HG02870 (cell line): ENCODE results near the gene MTX2.

ENCODE experiments used
- ATAC-seq: cut with Tn5 transposase; IDR thresholded peaks from one replicate; pipeline ENCODE4 v1.9.1; 2021; ENCODE audit warnings: mild to moderate bottlenecking, moderate library complexity; ENCODE audit not compliant: unreplicated experiment

MTX2 gene

GRCh38 chr2:176269319-176270099 is at the start of gene MTX2:
TSS of gene MTX2 (plus strand) at chr2:176269442. CDS start at chr2:176269630, 188 bp downstream.
- ATAC-seq, result peak; percentile 92

- ATAC-seq, result no peak
Observed at GRCh38 chr2:176227874-176228273, 41.4 kb upstream of the MTX2 start.

DNA sequence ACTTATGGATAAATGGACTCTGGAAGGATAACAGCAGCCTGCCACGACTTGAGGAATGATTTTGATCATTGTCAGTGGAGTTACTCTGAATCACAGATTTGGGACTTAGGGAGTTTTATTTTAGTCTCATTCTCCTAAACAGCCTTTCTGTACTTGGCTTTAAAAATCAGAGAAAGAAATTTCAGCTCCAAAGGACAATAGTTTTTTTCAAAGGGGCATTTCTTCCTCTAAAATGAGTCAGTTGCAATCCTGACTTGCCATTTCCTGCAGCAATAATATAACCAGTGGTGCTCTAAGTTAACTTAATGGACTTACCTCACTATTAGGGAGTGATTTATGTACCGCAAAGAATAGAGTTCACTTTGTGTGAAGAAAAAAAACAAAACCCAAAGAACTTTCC is 35.1 kb upstream of the MTX2 start:
- no peak for ATAC-seq

- ATAC-seq, result no peak
Observed at GRCh38 chr2:176234940-176235339, 34.3 kb upstream of the MTX2 start.

- no peak for ATAC-seq
Observed at GRCh38 chr2:176237456-176237855, 31.8 kb upstream of the MTX2 start.

- ATAC-seq, result no peak
Observed at GRCh38 chr2:176239031-176239430, 30.2 kb upstream of the MTX2 start.

DNA sequence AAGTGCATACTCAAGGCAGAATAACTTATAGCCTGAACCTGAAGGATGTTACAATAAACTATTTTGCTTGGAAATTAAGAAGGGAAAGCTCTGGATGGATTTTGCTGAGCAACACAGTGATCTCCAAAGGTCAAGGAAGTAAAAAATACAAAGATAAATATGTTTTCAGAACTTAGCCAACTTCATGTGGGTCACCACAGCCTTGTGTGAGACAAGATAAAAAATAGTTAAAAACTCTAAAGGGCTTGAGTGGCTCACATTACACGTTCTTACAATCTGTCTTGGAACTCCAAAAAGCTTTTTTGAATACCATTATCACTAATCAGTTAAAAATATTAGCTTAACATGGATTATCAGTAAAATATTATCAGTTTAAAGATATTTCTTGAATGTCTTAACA is 28.9 kb upstream of the MTX2 start:
- no peak for ATAC-seq

DNA sequence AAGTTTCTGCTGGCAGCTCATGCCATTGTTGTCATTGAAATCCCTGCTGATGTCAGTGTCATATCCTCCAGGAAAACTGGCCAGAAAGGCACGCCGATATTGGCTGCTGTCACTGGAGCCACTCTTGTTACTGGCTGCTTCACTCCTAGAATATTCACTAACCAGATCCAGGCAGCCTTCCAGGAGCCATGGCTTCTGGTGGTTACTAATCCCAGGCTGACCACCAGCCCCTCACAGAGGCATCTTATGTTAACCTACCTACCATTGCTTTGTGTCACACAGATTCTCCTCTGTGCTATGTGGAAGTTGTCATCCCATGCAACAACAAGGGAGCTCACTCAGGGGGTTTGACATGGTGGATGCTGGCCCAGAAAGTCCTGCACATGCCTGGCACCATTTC is 27.0 kb upstream of the MTX2 start:
- no peak for ATAC-seq

DNA sequence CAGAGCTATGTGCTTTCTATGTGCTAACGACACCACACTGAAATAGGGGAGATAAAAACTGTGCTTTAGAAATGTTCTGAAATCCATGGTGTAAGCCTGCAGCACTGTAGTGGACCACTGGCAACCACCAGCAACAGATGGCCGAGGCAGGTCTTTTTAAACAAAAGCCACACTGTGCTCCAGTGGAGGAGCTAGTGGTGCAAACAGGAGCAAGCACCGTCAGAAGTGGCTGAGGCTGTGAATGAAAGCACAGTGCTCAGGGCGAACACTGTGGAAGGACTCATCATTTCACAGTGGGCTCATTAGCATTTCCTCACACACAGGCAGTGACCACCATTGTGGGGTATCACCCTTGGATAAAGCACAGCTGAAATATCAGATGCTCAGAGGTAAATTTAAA is 22.9 kb upstream of the MTX2 start:
- no peak for ATAC-seq

GRCh38 chr2:176247859-176248258 is 21.4 kb upstream of the MTX2 start:
- ATAC-seq, result no peak

DNA sequence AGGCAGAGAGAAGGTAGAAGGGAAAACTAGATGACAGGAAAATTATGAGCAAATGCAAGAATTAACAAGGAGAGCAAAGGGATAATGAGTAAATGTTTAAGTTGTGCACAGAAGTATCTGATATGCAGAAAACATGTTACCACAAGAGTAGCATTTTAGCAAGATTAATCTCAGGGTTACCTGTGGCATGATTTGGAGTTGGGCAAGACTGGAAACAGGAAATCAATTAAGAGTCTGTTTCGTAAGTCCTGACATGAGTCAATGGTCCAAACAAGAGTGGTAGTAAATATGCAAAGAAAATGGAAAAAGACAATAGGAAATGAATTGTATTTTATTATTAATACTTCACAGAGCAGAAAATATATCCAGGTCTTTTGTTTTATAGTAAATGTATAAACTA is 17.3 kb upstream of the MTX2 start:
- ATAC-seq, result no peak

GRCh38 chr2:176260689-176261088 is 8.6 kb upstream of the MTX2 start:
- no peak for ATAC-seq

GRCh38 chr2:176261136-176261535 is 8.1 kb upstream of the MTX2 start:
- ATAC-seq, result no peak

DNA sequence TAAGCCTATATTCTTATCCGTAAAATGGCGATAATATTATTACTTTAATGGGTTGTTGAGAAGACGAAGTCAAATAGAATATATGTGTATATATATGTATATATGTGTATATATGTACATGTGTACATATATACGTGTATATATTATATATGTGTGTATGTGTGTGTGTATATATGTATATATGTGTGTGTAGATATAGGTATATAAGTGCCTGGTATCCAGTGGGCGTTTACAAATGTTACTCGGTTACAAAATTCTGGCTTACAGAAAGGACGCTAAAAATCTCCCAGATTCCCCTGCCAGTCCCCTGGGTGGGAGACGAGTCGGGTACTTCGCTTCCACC is 295 bp upstream of the MTX2 start:
- peak; percentile 24 for ATAC-seq

- no peak for ATAC-seq
Observed at GRCh38 chr2:176270100-176270750, 983 bp downstream of the MTX2 start.

GRCh38 chr2:176272870-176273459 is 3.7 kb downstream of the MTX2 start:
- no peak for ATAC-seq

DNA sequence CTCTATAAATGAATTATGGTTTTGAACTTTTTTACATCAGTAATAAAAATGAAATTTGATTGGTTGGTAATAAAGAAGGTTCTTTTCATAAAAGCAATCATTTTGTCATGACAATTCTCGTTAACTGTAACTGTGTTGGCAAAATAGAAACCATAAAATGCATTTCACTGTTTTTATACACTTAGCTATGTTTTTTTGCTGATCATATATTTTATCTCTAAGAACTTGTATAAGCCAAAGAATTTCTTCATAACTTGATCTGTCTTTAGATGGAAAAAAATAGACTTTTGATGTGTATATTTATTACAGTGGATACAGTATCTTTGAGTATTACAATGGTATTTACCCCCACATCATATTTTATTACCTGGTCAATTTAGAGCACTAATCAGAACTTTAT is 9.7 kb downstream of the MTX2 start:
- no peak for ATAC-seq

- no peak for ATAC-seq
Observed at GRCh38 chr2:176280156-176280555, 10.9 kb downstream of the MTX2 start.

- ATAC-seq, result no peak
Observed at GRCh38 chr2:176280867-176281658, 11.8 kb downstream of the MTX2 start.

- ATAC-seq, result no peak
Observed at GRCh38 chr2:176283291-176284068, 14.2 kb downstream of the MTX2 start.
